GM18517 (cell line): ENCODE data around the gene LRRC53.

Source experiments
- ATAC-seq: cut with Tn5 transposase; IDR thresholded peaks from one replicate; pipeline ENCODE4 v1.9.1; 2021; ENCODE audit warnings: mild to moderate bottlenecking, moderate library complexity; ENCODE audit not compliant: unreplicated experiment

LRRC53 gene

GRCh38 chr1:74452035-74452434 is 60.4 kb downstream of the LRRC53 start:
- no peak for ATAC-seq

- ATAC-seq: no peak
These were observed 75.4 kb downstream of the LRRC53 start for GRCh38 chr1:74437035-74437434.

GRCh38 chr1:74436078-74436477 is 76.3 kb downstream of the LRRC53 start:
- ATAC-seq: no peak

- no peak for ATAC-seq
These were observed 78.1 kb downstream of the LRRC53 start for GRCh38 chr1:74434321-74434720.

- no peak for ATAC-seq
These were observed 80.1 kb downstream of the LRRC53 start for GRCh38 chr1:74432325-74432724.

- no peak for ATAC-seq
These were observed 80.9 kb downstream of the LRRC53 start for GRCh38 chr1:74431531-74431930.

GRCh38 chr1:74430342-74430934 is 82.0 kb downstream of the LRRC53 start:
- ATAC-seq: no peak

- ATAC-seq: no peak
These were observed 82.8 kb downstream of the LRRC53 start for GRCh38 chr1:74429580-74429979.

- no peak for ATAC-seq
These were observed 84.7 kb downstream of the LRRC53 start for GRCh38 chr1:74427681-74428080.

GRCh38 chr1:74426208-74426937 is 86.0 kb downstream of the LRRC53 start:
- ATAC-seq: no peak

- no peak for ATAC-seq
These were observed 86.7 kb downstream of the LRRC53 start for GRCh38 chr1:74425676-74426075.

GRCh38 chr1:74423471-74423870 is 88.9 kb downstream of the LRRC53 start:
- no peak for ATAC-seq

GRCh38 chr1:74422421-74423292 is 89.8 kb downstream of the LRRC53 start:
- ATAC-seq: no peak

GRCh38 chr1:74420467-74420866 is 91.9 kb downstream of the LRRC53 start:
- no peak for ATAC-seq
